Activated CD8-positive, alpha-beta T cell treated with anti-CD3 and anti-CD28 coated beads for 36 hours (primary cell): ENCODE measurements around the gene STX11. TPM values are rescaled to one million over a fixed set of nuclear protein-coding genes. Genes with fewer than 3 reads are reported as not detected.

ENCODE experiments used
- total RNA-seq, 2 experiments: library from RNA; stranded (reverse); gene quantifications; one replicate each; pipeline ENCODE4 v1.2.3, GENCODE V29; 2021

The STX11 gene
- total RNA-seq, 2 experiments from 2014 or later: 19.4 to 20.7 TPM

Other genes with a start within 250 kb of the STX11 start
- gene PLAGL1, start 142.3 kb upstream of the STX11 start, total RNA-seq: 10 to 100 TPM; 19.0 to 20.7 TPM
- gene SF3B5, start 54.9 kb upstream of the STX11 start, total RNA-seq: 100 to 1,000 TPM; 207 to 210 TPM
- gene UTRN, start 134.8 kb downstream of the STX11 start, total RNA-seq: 10 to 100 TPM; 53.9 to 58.5 TPM